ENCODE results near the gene PRELID2.

PRELID2 gene

GRCh38 chr5:145775893-145776444 lies 59.2 kb downstream of the PRELID2 start:
- H3K4me3 ChIP-seq (ENCODE audit: low read depth, low read length): no peak overlapping the region
- TF ChIP-seq CTCF (IDR thresholded peaks at IDR 0.05; ENCODE audit: borderline replicate concordance, insufficient read depth, low read depth, low read length): no peak

GRCh38 chr5:145775411-145775810 lies 59.7 kb downstream of the PRELID2 start:
- TF ChIP-seq CTCF (IDR thresholded peaks at IDR 0.05; ENCODE audit: borderline replicate concordance, insufficient read depth, low read depth, low read length): no peak

DNA sequence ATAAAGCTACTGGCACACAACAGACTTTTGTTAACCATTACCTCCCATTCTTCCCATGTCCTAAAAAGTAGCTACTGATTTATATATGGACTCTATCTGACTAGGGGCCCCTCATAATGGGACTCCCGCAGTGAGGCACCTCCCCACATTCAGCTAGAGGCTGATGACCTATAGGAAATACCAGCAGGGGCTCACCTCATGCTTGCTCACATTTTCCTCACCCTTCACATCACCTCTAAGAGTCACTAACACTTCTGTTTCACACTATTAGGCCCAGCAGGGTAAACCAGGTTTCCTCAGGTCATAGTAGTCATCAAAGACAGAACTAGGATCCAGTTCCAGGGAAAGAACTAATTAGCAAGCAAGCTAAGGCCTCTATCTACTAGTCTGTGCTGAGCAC lies 60.7 kb downstream of the PRELID2 start:
- H3K4me3 ChIP-seq (ENCODE audit: low read depth, low read length): no peak overlapping the region
- no peak for TF ChIP-seq CTCF (IDR thresholded peaks at IDR 0.05; ENCODE audit: borderline replicate concordance, insufficient read depth, low read depth, low read length)

More at GRCh38 chr5:145775411-145775810, 59.7 kb downstream of the PRELID2 start:
- no peak overlapping the region for H3K4me3 ChIP-seq (ENCODE audit: low read depth, low read length)

DNA sequence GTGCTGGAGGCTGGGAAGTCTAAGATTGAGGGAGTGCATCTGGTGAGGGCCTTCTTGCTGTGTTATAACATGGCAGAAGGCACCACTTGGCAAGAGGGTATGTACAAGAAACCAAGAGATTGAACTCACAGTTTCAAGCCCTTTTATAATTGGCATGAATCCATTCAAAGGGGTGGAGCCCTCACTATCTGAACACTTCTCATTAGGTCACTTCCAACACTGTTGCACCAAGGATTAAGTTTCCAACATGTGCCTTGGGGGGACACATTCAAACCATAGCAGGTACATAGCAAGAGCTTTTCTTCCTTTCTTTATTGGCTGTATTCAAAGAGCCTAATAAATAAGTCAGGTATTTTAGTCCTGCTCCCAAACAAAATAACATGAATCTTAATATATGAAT lies 62.7 kb downstream of the PRELID2 start:
- no peak for TF ChIP-seq CTCF (IDR thresholded peaks at IDR 0.05; ENCODE audit: borderline replicate concordance, insufficient read depth, low read depth, low read length)
- no peak overlapping the region for H3K4me3 ChIP-seq (ENCODE audit: low read depth, low read length)

DNA sequence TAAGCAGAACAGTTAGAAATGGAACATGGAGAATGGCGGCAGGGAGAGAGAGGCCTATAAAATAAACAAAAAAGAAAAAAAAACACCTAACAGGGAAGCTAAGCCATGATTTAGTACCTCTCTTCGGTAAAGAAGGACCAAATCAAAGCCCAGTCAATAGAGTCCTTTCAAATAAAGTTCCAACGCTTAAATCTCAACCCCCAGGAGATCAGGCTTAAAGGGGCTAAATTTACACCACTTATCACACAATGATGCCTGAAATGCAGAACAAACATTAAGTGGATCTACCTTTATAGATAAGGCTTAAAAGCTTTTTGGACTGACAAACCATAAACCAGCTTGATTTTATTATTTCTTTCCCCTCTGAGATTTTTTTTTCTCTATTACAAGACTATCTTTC lies 66.3 kb downstream of the PRELID2 start:
- no peak for TF ChIP-seq CTCF (IDR thresholded peaks at IDR 0.05; ENCODE audit: borderline replicate concordance, insufficient read depth, low read depth, low read length)
- no peak overlapping the region for H3K4me3 ChIP-seq (ENCODE audit: low read depth, low read length)

DNA sequence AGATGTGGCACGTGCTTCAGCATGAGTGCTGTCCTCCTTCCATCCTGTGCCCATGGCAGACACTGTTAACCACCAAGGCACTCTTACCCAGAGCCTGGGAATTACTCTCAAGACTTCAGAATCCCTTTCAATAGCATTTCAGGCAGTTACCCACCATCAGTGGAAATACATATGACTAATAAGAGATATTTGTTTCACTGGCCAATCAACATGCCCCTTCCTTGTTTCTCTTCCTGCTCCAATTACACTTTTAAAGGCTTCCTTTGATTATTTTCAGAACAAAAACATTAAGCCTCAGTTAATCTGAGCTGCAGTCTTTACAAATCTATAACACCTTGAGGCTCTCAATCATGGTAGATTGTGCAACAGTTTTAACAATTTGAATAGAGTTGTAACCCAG lies 70.8 kb downstream of the PRELID2 start:
- H3K4me3 ChIP-seq (ENCODE audit: low read depth, low read length): no peak overlapping the region
- TF ChIP-seq CTCF (IDR thresholded peaks at IDR 0.05; ENCODE audit: borderline replicate concordance, insufficient read depth, low read depth, low read length): no peak

DNA sequence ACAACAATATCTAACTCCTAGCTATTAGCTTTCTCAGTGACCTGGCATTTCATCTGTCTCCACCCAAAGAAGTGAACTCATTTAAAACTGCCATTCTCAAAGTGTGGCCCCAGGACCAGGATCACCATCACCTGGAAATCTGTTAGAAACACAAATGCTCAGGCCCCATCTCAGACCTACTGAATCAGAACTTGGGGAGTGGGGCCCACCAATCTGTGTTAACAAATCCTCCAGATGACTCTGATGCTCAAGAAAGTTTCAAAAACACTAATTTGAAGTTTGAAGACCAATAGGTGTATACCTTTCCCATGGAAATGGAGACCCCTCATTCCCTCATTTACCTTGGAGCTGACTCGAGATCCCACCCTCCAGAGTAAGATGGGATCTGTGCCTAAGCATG lies 72.3 kb downstream of the PRELID2 start:
- no peak overlapping the region for H3K4me3 ChIP-seq (ENCODE audit: low read depth, low read length)
- no peak for TF ChIP-seq CTCF (IDR thresholded peaks at IDR 0.05; ENCODE audit: borderline replicate concordance, insufficient read depth, low read depth, low read length)
